Pancreas (tissue), 10 donors: ENCODE data around the gene APH1B. TPM values are rescaled to one million over a fixed set of nuclear protein-coding genes. Genes with fewer than 3 reads are reported as not detected.
A peak's percentile ranks its signal among the peaks of the same experiment; 100 is the strongest.

Experiments
- ATAC-seq, 4 donors: fragments of 200-7000 bp; cut with Tn5 transposase; one replicate each; pipeline versions ENCODE4 v1.8.0 to v1.9.1; 2020; ENCODE audit warnings: mild to moderate bottlenecking in 4 of 4, moderate library complexity in 4 of 4
- DNase-seq, 6 donors: peaks; one replicate each; pipeline ENCODE4 v3.0.0-alpha.2; 2020
- FAIRE-seq: peaks from 2 replicates; lab custom pipeline; 2012; peaks lifted over from hg19 to GRCh38; lab: Jason Lieb, UNC
- H3K27ac ChIP-seq, 4 donors: fragments of 200-600 bp; sonication (generic); 1 replicate in 3 of 4; 2 replicates in 1 of 4; pipeline versions ENCODE4 v1.5.0 to v1.8.0; 2020
- H3K27me3 ChIP-seq, 4 donors: fragments of 200-600 bp; one replicate each; pipeline ENCODE4 v1.8.0; 2021
- H3K36me3 ChIP-seq, 3 donors: fragments of 200-600 bp; sonication (generic) in 1 of 3; one replicate each; pipeline versions ENCODE4 v1.5.0 to v1.8.0; 2020 to 2021
- H3K4me1 ChIP-seq, 3 donors: fragments of 200-600 bp; one replicate each; pipeline ENCODE4 v1.8.0; 2021
- H3K4me3 ChIP-seq, 4 donors: fragments of 200-600 bp; sonication (generic) in 2 of 4; one replicate each; pipeline versions ENCODE4 v1.5.0 to v1.8.0; 2020 to 2021
- H3K9me3 ChIP-seq, 4 donors: fragments of 200-600 bp; one replicate each; pipeline ENCODE4 v1.8.0; 2021
- CTCF ChIP-seq, 4 donors: fragments of 200-600 bp; sonication (generic) in 3 of 4; IDR thresholded peaks; one replicate each; pipeline versions ENCODE4 v1.5.0 to v1.8.0; 2021; ENCODE audit warnings: antibody characterized with exemption in 4 of 4
- WGBS, 2 donors: extraction: QIAGEN DNeasy Blood & Tissue Kit; methylation state at CpG; one replicate each; pipeline ENCODE4 v1.1.7; 2013; 5-methylcytosine and 5-hydroxymethylcytosine counted together
- intact Hi-C, 3 donors: fragments of 100-400 bp; cut with DNase I; formaldehyde crosslinking; loops; one replicate each; pipeline versions ENCODE4 v1.11.1 to v1.14.2; 2022
- polyA plus RNA-seq, 2 donors: library from polyadenylated mRNA; stranded (reverse); fragments of 200-250 nt; gene quantifications; one replicate each; pipeline ENCODE4 v1.2.3, GENCODE V29; 2013
- total RNA-seq, 6 donors: library from RNA; stranded (reverse); fragmentation: NEBNext Ultra II Directional in 4 of 6; extraction: Animal tissue kit (Norgen Biotek cat#: 25700) in 4 of 6; gene quantifications; one replicate each; pipeline versions ENCODE4 v1.2.1 to v1.2.4, GENCODE V29; 2021 to 2023
- donor health status: healthy with polysubstance abuse.
- donor health status: DM: no; HTN: no; CAD: no; lungs with moderate emphysema.
- donor health status: DM: no; HTN: no; CAD: no.
- donor health status: control.
- donor health status: control.
- donor health status: Bipolar disorder and iron deficiency.
- donor health status: DM: yes; HTN: yes; CAD: no.
- donor health status: DM: no; HTN: no; CAD: no.
- donor health status: DM: no; HTN: no; CAD: no.
- donor health status: DM: yes; HTN: yes; CAD: no.

Gene APH1B
- total and polyA plus RNA-seq, 8 donors, result 3.1 to 11.7 (median 5.8) TPM

GRCh38 chr15:63305260-63305659, 27.9 kb downstream of the APH1B start:
- WGBS, 2 donors, result 90 to 92% methylated on average over 5 of the region's 5 CpGs
- FAIRE-seq, result no peak
- H3K9me3 ChIP-seq, result no peaks in the 10 kb centered on the region
- no peak for ATAC-seq
- H3K4me1 ChIP-seq, result peaks cover 0 to 15% (median 11%) of the 10 kb centered on the region in 3 donors
- no peak overlapping the region for H3K27ac ChIP-seq
- no peaks in the 10 kb centered on the region for H3K36me3 ChIP-seq
- intact Hi-C loops, result no loop called here
- H3K4me3 ChIP-seq, result no peak overlapping the region
- H3K27me3 ChIP-seq, result no peaks in the 10 kb centered on the region
- no peak for DNase-seq
- TF ChIP-seq CTCF (IDR thresholded peaks at IDR 0.05), result no peak

- ATAC-seq, result peak; percentile 67 to 92 (median 88)
- TF ChIP-seq CTCF (IDR thresholded peaks at IDR 0.05), result no peak
- peak in 3 of 6 donors; percentile 35 to 56 (median 38) for DNase-seq
- intact Hi-C loops, result no loop called here
- Histone ChIP-seq H3K27me3 (no peaks in the 10 kb centered on the region), H3K4me3 (no peak overlapping the region), H3K36me3 (no peaks in the 10 kb centered on the region), H3K4me1 (peaks cover 0 to 15% (median 11%) of the 10 kb centered on the region in 3 donors), H3K27ac (peak overlapping the region in 2 of 4 donors; percentile 12 to 15), H3K9me3 (no peaks in the 10 kb centered on the region)
- no peak for FAIRE-seq
- 35 to 45% methylated on average over 5 of the region's 5 CpGs for WGBS, 2 donors
Measured at GRCh38 chr15:63306492-63307073, 29.2 kb downstream of the APH1B start.

- intact Hi-C loops, result no loop called here
- no peak overlapping the region for H3K27ac ChIP-seq
- peaks cover 0 to 15% (median 11%) of the 10 kb centered on the region in 3 donors for H3K4me1 ChIP-seq
- no peak for ATAC-seq
- no peak for DNase-seq
- H3K27me3 ChIP-seq, result no peaks in the 10 kb centered on the region
- H3K9me3 ChIP-seq, result no peaks in the 10 kb centered on the region
- no peak for TF ChIP-seq CTCF (IDR thresholded peaks at IDR 0.05)
- no peaks in the 10 kb centered on the region for H3K36me3 ChIP-seq
- WGBS, 2 donors, result 80 to 83% methylated on average over 4 of the region's 4 CpGs
- no peak overlapping the region for H3K4me3 ChIP-seq
- no peak for FAIRE-seq
Measured at GRCh38 chr15:63308491-63308890, 31.1 kb downstream of the APH1B start.

GRCh38 chr15:63308947-63309346, 31.5 kb downstream of the APH1B start:
- FAIRE-seq (no peak), DNase-seq (no peak), ATAC-seq (no peak)
- Histone ChIP-seq H3K36me3 (no peaks in the 10 kb centered on the region), H3K9me3 (no peaks in the 10 kb centered on the region), H3K4me1 (peaks cover 0 to 15% (median 11%) of the 10 kb centered on the region in 3 donors), H3K27me3 (no peaks in the 10 kb centered on the region), H3K27ac (no peak overlapping the region), H3K4me3 (no peak overlapping the region)
- 76 to 78% methylated on average over 2 of the region's 2 CpGs for WGBS, 2 donors
- TF ChIP-seq CTCF (IDR thresholded peaks at IDR 0.05), result no peak
- intact Hi-C loops, result no loop called here

GRCh38 chr15:63310646-63311045, 33.2 kb downstream of the APH1B start:
- Histone ChIP-seq H3K36me3 (no peaks in the 10 kb centered on the region), H3K9me3 (no peaks in the 10 kb centered on the region), H3K4me1 (peaks cover 0 to 15% (median 11%) of the 10 kb centered on the region in 3 donors), H3K27me3 (no peaks in the 10 kb centered on the region), H3K4me3 (no peak overlapping the region), H3K27ac (no peak overlapping the region)
- WGBS, 2 donors, result 60 to 67% methylated on average over 3 of the region's 3 CpGs
- intact Hi-C loops, result no loop called here
- TF ChIP-seq CTCF (IDR thresholded peaks at IDR 0.05), result no peak
- ATAC-seq (no peak), FAIRE-seq (no peak), DNase-seq (no peak)
